K562 (cell line): Measurements from ENCODE around the gene RNF151. TPM values are rescaled to one million over a fixed set of nuclear protein-coding genes. Genes with fewer than 3 reads are reported as not detected.

Experiments used
- CBFA2T3 ChIP-seq: fragments of 450-650 bp; IDR thresholded peaks from 2 replicates; pipeline ENCODE4 v1.6.1; 2017
- DPF2 ChIP-seq: fragments of 450-650 bp; IDR thresholded peaks from 2 replicates; pipeline ENCODE4 v1.6.1; 2016
- FOXK2 ChIP-seq, 2 experiments: fragments of 450-650 bp; IDR thresholded peaks in 1 of 2; conservative IDR thresholded peaks in 1 of 2; 2 replicates each; pipeline ENCODE4 v1.6.1; 2016; ENCODE audit warnings: low read depth in 2 of 2, mild to moderate bottlenecking in 1 of 2
- HMG20B ChIP-seq: fragments of 250-450 bp; sonication (Bioruptor Pico); IDR thresholded peaks from 2 replicates; pipeline ENCODE4 v1.5.0; 2021; ENCODE audit warnings: mild to moderate bottlenecking
- IFI16 ChIP-seq: fragments of 250-450 bp; sonication (Bioruptor Pico); IDR thresholded peaks from 2 replicates; pipeline ENCODE4 v2.1.2; 2022; ENCODE audit warnings: mild to moderate bottlenecking, inconsistent platforms
- MLX ChIP-seq, 2 experiments: fragments of 450-650 bp in 1 of 2; sonication (generic) in 1 of 2; formaldehyde crosslinking; conservative IDR thresholded peaks; 2 replicates each; pipeline versions ENCODE4 v1.4.0 to v1.8.1; 2020 to 2022; ENCODE audit warnings: mild to moderate bottlenecking in 1 of 2, missing genetic modification reagents in 1 of 2
- MTA2 ChIP-seq: fragments of 450-650 bp; IDR thresholded peaks from 2 replicates; pipeline ENCODE4 v1.6.1; 2016; ENCODE audit warnings: low read depth
- MYC ChIP-seq, 2 experiments: fragments of 250-450 bp in 1 of 2; sonication (Bioruptor Pico) in 1 of 2; IDR thresholded peaks; 2 replicates each; pipeline versions ENCODE4 v1.5.1 to v1.6.1; 2012 to 2021; ENCODE audit warnings: low read depth in 2 of 2, borderline replicate concordance in 1 of 2, improper control_type of control experiment in 1 of 2, low read length in 1 of 2, mild to moderate bottlenecking in 1 of 2, moderate library complexity in 1 of 2
- PRPF4 ChIP-seq: fragments of 200-400 bp; formaldehyde crosslinking; IDR thresholded peaks from one replicate; pipeline ENCODE4 v1.6.1; 2017; ENCODE audit warnings: low read length, low read depth, mild to moderate bottlenecking; ENCODE audit not compliant: insufficient read depth, poor library complexity, severe bottlenecking
- ZNF134 ChIP-seq: fragments of 250-450 bp; sonication (Bioruptor Pico); conservative IDR thresholded peaks from 2 replicates; pipeline ENCODE4 v1.4.0; 2020
- ZNF584 ChIP-seq: fragments of 200-800 bp; sonication (Bioruptor generic); IDR thresholded peaks from 2 replicates; pipeline ENCODE4 v1.6.1; 2016; ENCODE audit warnings: low read depth, mild to moderate bottlenecking, missing genetic modification characterization, missing compliant biosample characterization
- ZNF644 ChIP-seq: fragments of 200-800 bp; sonication (Bioruptor generic); IDR thresholded peaks from 2 replicates; pipeline ENCODE4 v1.6.1; 2016; ENCODE audit warnings: low read depth, missing genetic modification characterization, missing compliant biosample characterization
- ZNF696 ChIP-seq: fragments of 250-450 bp; sonication (Bioruptor Pico); conservative IDR thresholded peaks from 2 replicates; pipeline ENCODE4 v1.4.0; 2020; ENCODE audit warnings: mild to moderate bottlenecking, moderate library complexity
- polyA plus RNA-seq, 8 experiments: library from polyadenylated mRNA; depleted of rRNA in 4 of 8; stranded (reverse) in 5 of 8; unstranded in 3 of 8; fragments of >200 nt; fragmentation: Nextera tagmentation in 2 of 8; fragmentation: Illumina TruSeq in 1 of 8; extraction: Ambion mirVana in 2 of 8; extraction: Trizol in 1 of 8; gene quantifications; 2 replicates each; pipeline versions ENCODE4 v1.2.1 to v1.2.3, GENCODE V29; 2011 to 2014; ENCODE audit warnings: inconsistent platforms in 1 of 8, missing spikeins in 1 of 8
- total RNA-seq, 7 experiments: library from RNA; depleted of rRNA in 6 of 7; stranded (reverse); fragments of >200 nt in 6 of 7; fragmentation: Illumina TruSeq in 2 of 7; extraction: Trizol in 2 of 7; gene quantifications; 2 replicates each; pipeline versions ENCODE4 v1.2.1 to v1.2.3, GENCODE V29; 2011 to 2021; ENCODE audit warnings: low replicate concordance in 1 of 7

The RNF151 gene
- total and polyA plus RNA-seq, 9 of the 15 experiments (the other 6 are each of a cell fraction or from before 2014, with no cell fraction given), result not detected

DNA sequence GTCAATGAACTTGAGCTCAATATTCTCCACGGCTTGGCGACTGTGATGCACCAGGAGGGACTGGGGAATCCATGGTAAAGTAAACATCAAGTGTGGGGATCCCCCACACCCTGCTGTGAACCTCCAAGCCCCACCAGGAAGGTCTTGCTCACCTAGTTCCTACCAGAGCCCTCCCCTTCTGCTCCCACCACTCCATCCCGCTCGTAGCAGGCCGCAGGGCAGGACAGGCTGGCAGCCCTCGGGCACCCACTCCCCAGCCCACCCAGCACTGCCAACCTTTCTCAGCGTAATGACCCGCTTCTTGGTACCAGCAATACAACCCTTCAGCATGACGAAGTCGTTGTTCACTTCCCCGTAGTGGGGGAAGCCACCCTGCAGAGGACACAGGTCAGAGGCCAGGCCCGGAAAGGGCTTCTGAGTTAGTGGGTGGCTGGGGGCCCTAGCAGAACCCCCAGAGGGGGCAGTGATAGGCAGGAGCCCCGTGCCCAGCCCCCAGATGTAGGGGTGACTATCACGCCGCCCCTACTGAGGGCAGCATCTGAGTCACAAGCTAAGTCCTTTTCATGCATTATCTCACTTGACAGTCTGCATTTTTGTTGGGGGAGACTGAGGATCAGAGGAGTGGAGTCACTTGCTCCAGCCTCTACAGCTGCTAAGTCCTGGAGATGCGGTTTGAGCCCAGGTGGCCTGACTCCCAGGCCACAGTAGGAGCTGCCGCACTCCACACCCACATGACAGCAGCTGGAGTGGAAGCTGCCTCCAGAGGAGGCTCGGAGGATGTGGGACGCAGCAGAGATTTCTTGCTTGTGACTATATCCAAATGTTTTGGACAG is 20.9 kb upstream of the RNF151 start (continued):
- TF ChIP-seq PRPF4 (no peak), IFI16 (CRISPR knock-in tag) (no peak), DPF2 (no peak), CBFA2T3 (peak; percentile 88), ZNF134 (no peak), ZNF584 (no peak), HMG20B (CRISPR knock-in tag) (no peak), FOXK2 (conservative IDR thresholded peaks at IDR 0.05 in 1 of 2, IDR thresholded peaks at IDR 0.05 in 1 of 2; ENCODE audit: low read depth in 2 of 2) (no peak), MYC (IDR thresholded peaks at IDR 0.05; ENCODE audit: low read depth, low read length) (no peak), MYC (CRISPR knock-in tag; IDR thresholded peaks at IDR 0.05; ENCODE audit: borderline replicate concordance, low read depth) (no peak), MLX (CRISPR knock-in tag; conservative IDR thresholded peaks at IDR 0.05) (no peak), ZNF696 (no peak), ZNF644 (tag) (no peak), MTA2 (no peak)
